GM12865 (cell line): ENCODE measurements around the gene ENOSF1.

Experiments
- DNase-seq: peaks from one replicate; pipeline ENCODE4 v3.0.0; 2010; ENCODE audit warnings: low read depth
- H3K4me3 ChIP-seq: 2 replicates; pipeline ENCODE4 v1.5.1; 2011; ENCODE audit warnings: mild to moderate bottlenecking, low read depth, low read length, control low read depth
- CTCF ChIP-seq: IDR thresholded peaks from 2 replicates; pipeline ENCODE4 v1.5.1; 2011; ENCODE audit warnings: low read length, control low read depth, low read depth, inconsistent platforms; ENCODE audit not compliant: insufficient read depth; ENCODE audit errors: missing control alignments

ENOSF1 gene

GRCh38 chr18:715626-716025 lies 3.2 kb upstream of the ENOSF1 start:
- TF ChIP-seq CTCF, result no peak
- DNase-seq, result no peak
- H3K4me3 ChIP-seq, result no peak overlapping the region

GRCh38 chr18:713135-713490 lies 683 bp upstream of the ENOSF1 start:
- no peak for TF ChIP-seq CTCF
- no peak for DNase-seq
- H3K4me3 ChIP-seq, result peak overlapping the region; percentile 51

- H3K4me3 ChIP-seq, result peak overlapping the region; percentile 100
- DNase-seq, result peak; percentile 88
- peak; percentile 2 for TF ChIP-seq CTCF
Observed at GRCh38 chr18:711657-712400, 601 bp downstream of the ENOSF1 start.

- no peak for TF ChIP-seq CTCF
- DNase-seq, result no peak
- H3K4me3 ChIP-seq, result peak overlapping the region; percentile 100
Observed at GRCh38 chr18:711310-711656, 1.1 kb downstream of the ENOSF1 start.

GRCh38 chr18:710418-711300 lies 1.8 kb downstream of the ENOSF1 start:
- no peak for TF ChIP-seq CTCF
- peak overlapping the region; percentile 100 for H3K4me3 ChIP-seq
- no peak for DNase-seq

GRCh38 chr18:709771-710170 lies 2.7 kb downstream of the ENOSF1 start:
- no peak overlapping the region for H3K4me3 ChIP-seq
- TF ChIP-seq CTCF, result no peak
- DNase-seq, result no peak
